Astrocyte of the cerebellum (primary cell): ENCODE measurements around the gene L3MBTL4.
"Not testable (repeated sequence)": the region's sequence is repeated elsewhere in the genome, so short reads cannot be mapped to it uniquely, and the experiment has no call there.

Experiments used
- DNase-seq: peaks from one replicate; pipeline ENCODE4 v3.0.0-alpha.2; 2011; ENCODE audit warnings: low read depth
- H3K4me3 ChIP-seq: 2 replicates; pipeline ENCODE4 v1.5.1; 2011; ENCODE audit warnings: mild to moderate bottlenecking, low read depth, low read length, moderate library complexity
- in situ Hi-C: cut with HindIII; loops from 2 replicates; pipeline ENCODE4 v1.10.0; 2017; ENCODE audit warnings: low sequenced_read_pairs
- TF ChIP-seq, protein P1 (sequence below): IDR thresholded peaks from 2 replicates; pipeline ENCODE4 v1.5.1; 2012; ENCODE audit warnings: low read length, low read depth, moderate library complexity, mild to moderate bottlenecking; ENCODE audit errors: missing control alignments

The L3MBTL4 gene

DNA sequence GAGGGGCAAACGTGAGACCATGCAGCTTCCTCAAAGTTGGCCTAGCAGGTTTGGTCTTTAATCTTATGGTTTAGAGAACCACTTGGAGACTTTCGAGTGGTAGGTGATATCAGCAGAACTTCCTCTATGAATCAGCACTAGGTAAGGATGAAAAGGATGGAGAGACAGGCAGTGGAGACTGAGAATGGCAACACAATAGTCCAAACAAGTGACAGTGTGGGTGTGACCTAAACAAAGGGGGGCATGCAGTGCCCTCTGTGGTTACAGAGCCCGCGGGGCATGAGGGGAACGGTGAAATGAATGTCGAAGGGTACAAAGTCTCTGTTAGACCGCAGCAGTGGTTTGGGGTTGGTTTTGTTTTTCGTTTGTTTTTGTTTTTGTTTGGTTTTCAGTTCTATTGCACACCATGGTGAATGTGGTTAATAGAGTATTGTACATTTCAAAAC lies 143.9 kb downstream of the L3MBTL4 start:
- in situ Hi-C loops: no loop called here
- no peak overlapping the region for H3K4me3 ChIP-seq
- no peak for DNase-seq
- TF ChIP-seq, protein P1, sequence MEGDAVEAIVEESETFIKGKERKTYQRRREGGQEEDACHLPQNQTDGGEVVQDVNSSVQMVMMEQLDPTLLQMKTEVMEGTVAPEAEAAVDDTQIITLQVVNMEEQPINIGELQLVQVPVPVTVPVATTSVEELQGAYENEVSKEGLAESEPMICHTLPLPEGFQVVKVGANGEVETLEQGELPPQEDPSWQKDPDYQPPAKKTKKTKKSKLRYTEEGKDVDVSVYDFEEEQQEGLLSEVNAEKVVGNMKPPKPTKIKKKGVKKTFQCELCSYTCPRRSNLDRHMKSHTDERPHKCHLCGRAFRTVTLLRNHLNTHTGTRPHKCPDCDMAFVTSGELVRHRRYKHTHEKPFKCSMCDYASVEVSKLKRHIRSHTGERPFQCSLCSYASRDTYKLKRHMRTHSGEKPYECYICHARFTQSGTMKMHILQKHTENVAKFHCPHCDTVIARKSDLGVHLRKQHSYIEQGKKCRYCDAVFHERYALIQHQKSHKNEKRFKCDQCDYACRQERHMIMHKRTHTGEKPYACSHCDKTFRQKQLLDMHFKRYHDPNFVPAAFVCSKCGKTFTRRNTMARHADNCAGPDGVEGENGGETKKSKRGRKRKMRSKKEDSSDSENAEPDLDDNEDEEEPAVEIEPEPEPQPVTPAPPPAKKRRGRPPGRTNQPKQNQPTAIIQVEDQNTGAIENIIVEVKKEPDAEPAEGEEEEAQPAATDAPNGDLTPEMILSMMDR: no peak

DNA sequence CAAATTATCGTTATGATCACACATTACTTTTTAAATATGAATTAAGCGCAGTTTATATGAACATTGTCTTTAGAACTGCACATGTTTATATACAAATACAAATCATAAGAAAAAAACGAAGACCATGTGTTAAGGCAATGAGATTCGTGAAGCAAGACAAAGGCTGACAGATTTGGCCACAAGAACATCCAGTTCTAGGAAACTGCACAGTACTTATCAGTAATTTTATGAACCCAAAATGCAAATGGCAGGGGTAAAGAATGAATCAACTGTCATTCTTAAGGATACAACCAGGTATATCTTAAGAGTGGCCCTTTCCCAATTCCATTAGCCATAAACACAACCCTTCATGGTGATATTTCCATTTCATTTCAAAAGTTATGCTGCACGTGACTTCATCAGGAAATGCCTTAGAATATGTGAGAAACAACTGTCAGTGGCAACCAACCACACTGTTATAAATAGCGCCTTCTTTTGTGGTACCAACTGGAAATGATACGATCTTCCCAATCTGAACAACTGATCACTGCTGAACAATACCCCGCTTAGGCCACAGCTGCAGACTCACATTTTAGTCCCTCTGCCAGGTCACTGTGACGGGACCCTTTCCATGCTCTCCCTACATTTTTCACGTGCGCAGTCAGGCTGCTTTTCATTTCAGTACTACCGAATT lies 144.9 kb downstream of the L3MBTL4 start:
- in situ Hi-C loops: no loop called here
- DNase-seq: no peak
- no peak overlapping the region for H3K4me3 ChIP-seq
- TF ChIP-seq, protein P1: no peak

DNA sequence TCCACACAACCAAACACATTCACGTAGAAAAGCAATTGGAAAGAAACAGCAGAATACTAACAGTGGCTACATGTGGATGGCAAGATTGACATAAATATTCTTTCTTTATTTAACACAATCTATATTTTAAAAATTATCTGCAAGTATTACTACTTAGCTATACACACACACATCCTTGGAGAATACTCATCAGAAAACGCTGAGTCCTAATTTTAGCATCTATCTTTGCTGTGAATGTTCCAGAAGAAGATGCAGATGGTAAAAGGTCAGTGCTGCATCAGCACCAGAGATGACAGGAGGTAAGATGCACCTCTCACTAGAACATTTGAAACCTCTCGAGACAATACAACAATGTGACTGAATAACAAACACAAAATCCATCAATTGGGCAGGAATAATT lies 148.5 kb downstream of the L3MBTL4 start:
- no peak for DNase-seq
- in situ Hi-C loops: no loop called here
- TF ChIP-seq, protein P1: no peak

DNA sequence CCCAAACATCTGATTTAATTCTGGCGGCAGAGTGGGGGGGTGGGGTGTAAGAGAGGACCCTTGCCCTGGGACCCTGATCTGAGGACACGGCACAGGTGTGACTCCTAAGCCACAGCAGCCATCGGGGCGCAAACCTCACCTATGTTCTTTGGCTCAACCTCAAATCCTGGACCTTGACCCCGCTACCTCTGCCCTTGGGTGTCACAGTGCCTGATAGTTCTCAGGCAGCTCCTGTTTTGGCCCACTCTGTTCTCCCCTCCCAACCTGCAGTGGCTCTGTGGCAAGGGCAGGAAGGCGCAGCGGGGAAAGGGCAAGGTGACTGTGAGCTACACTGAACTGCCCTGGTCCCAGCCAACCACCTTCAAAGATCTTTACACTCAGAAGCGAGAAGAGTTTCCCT lies 152.8 kb downstream of the L3MBTL4 start:
- H3K4me3 ChIP-seq: no peak overlapping the region
- no peak for DNase-seq
- TF ChIP-seq, protein P1: no peak
- in situ Hi-C loops: no loop called here

More for the DNA sequence above, 148.5 kb downstream of the L3MBTL4 start:
- no peak overlapping the region for H3K4me3 ChIP-seq

DNA sequence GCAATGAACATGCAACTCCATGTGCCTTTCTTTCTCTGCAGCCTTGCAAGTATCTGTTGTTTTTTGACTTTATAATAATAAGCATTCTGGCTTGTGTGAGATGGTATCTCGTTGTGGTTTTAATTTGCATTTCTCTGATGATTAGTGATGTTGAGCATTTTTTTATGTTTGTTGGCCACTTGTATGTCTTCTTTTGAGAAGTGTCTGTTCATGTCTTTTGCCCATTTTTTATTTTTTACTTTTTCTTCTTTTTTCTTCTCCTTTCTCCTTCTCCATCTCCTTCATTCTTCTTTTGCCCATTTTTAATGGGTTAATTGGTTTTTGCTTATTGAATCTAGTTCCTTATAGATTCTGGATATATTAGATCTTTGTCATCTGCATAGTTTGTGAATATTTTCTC lies 155.4 kb downstream of the L3MBTL4 start:
- in situ Hi-C loops: not testable (repeated sequence)

DNA sequence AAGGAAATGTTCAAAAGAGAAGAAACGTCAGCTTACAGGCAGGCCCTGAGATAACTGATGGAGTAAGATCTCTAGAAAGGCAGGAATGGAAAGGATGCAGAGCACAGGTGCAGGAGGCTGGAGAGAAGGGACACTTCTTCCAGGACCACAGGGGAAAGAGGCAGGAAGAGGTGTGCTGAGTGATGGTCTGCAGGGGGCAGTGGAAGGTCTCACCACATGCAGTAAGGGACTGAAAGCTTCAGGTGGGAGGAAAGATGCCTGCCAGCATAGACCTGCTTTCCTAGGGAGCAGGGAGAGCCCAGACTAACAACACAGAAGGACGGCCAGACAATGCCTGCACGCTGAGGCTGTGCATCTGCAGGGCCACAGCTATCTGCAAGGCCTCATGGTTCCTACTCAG lies 156.8 kb downstream of the L3MBTL4 start:
- H3K4me3 ChIP-seq: no peak overlapping the region
- DNase-seq: no peak
- TF ChIP-seq, protein P1: no peak
- in situ Hi-C loops: no loop called here

More for the DNA sequence above, 155.4 kb downstream of the L3MBTL4 start:
- not testable (repeated sequence) for H3K4me3 ChIP-seq, DNase-seq

DNA sequence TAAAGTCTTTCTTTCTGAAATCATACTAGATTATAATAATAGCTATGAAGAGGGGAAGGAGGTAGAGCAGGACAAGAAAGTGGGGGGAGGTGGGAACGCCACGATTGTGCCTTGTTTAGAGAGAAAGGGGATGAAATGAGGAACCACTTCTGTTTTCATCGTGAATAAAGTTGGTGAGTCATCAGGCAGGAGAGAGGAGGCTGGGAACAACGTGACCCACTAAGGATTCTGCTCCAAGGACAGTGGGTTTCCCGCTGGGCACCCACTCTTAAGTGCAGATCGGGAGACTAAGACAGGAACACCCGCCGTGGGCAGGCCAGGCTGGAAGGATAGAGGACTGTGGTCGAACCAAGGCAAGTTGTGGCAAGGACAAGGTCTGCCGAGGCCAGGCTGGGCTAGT lies 158.2 kb downstream of the L3MBTL4 start:
- DNase-seq: no peak
- TF ChIP-seq, protein P1: no peak
- H3K4me3 ChIP-seq: no peak overlapping the region
- in situ Hi-C loops: no loop called here
